Daoy (cell line): ENCODE data around the gene SLC7A5. TPM values are rescaled to one million over a fixed set of nuclear protein-coding genes. Genes with fewer than 3 reads are reported as not detected.
"Not testable (repeated sequence)": the region's sequence is repeated elsewhere in the genome, so short reads cannot be mapped to it uniquely, and the experiment has no call there.

Experiments used
- DNase-seq: peaks from one replicate; pipeline ENCODE4 v3.0.0-alpha.2; 2015; ENCODE audit warnings: low read depth
- total RNA-seq: library from RNA; depleted of rRNA; stranded (reverse); fragments of >200 nt; shearing (Covaris generic); gene quantifications from 2 replicates; pipeline ENCODE4 v1.2.3, GENCODE V29; 2014

SLC7A5 gene
- total RNA-seq, 1 experiment from 2014 or later = 31.6 TPM

GRCh38 chr16:87861300-87862099 is 7.8 kb downstream of the SLC7A5 start:
- DNase-seq = not testable (repeated sequence)

DNA sequence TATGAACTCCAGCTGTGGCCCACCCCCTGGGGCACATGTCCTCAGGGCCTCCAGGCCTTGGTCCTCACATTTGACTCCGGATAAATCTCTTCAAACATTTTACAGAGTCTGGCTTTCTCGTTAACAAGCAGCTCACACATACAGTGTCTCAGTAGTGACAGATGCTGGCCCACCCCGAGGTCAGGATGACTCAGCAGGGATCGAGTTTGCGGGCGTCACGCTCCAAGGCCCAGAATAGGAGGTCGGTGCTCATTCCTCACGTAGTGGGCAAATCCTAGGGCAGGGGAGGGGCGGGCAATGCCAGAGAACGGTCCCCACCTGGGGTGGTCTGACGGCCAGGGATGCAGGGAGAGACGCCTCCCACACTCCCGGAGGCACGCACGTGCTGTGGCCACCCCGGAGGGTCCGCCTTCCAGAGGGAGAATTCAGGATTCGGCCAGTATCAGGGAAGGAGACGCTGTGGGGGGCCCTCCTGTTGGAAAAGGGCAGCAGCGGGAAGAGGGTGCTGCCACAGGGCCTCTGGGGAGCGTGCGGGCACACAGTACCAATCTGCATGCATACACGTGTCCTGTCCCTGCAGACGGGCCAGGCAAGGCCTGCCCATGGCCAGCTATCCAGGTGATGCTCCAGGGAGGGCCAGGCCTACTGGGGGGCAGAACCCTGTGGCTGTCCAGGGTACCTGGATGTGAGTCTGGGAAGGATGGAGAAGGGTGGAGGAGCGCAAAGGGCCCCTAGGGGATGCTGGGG is 8.6 kb downstream of the SLC7A5 start:
- DNase-seq = peak; percentile 87

DNA sequence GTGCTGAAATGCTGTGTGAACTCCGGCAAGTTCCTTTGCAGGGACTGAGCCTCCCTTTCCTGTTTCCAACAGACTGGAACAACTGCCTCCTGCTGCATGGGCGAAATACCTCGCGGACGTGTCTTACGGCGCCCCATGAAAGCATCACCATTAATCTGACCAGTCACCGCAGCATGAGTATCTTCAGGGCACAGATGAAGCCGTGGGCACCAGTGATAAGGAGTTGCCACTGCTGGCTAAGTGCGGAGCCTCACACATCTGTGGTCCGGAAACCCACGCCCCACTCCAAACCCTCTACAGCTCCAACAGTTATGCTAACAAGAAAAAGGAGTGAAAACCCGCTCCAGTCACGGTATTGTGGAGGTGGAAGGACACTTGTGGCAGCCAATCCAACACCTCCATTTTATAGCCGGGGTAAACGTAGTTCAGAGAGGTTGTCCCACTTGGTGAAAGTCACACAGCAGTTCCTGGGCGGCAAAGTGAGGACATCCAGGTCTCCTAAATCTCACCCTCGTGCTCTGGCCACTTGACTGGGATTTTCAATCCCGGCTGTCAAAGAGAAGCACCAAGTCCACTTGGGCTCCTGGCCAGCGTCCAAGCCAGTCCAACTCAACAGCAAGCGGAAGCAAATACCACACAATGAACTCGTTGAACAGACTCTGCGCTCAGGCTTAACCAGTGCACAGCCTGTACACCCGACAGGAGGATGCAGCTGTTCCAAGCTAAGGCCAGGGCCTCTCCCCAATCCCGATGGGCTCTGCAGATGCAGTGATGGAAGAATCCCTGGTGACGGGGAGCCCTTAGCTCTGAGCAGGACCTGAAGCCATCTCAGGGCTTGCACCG is 10.9 kb downstream of the SLC7A5 start:
- not testable (repeated sequence) for DNase-seq

GRCh38 chr16:87856791-87857228 is 12.5 kb downstream of the SLC7A5 start:
- no peak for DNase-seq

- DNase-seq = peak; percentile 63
Measured at GRCh38 chr16:87855852-87856715, 13.2 kb downstream of the SLC7A5 start.

DNA sequence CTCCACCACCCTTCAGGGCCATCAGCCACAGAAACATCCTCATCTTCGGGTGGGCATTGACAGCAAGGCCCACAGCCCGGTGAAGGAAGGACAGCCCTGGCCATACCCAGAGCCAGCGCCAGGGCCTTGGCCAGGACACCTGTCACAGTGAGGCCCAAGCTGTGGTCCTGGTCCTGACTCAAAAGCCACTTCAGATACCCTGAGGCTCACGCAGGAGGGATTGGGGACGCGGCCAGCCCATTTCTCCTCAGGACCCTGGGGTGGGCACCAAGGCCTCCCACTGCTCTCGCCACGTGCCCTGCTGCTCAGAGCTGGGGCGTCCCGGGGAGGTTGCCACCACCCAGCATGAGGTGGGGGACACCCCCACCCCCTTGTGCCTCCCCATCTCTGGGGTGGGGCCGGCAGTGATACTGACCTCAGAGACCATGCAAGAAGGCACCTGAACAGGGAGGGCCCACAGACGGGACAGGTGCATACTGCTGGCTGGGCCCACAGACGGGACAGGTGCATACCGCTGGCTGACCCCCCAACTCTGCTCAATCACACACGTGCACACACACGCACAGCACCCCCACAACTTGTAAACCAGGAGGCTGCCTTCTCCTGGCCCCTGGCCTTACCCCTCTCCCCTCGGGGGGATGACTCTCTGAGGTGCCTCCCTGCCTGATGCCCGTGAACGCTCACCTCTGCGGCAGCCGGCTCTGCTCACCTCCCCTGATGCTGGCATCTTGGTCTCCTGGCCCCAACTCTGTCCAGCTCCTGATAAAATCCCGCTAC is 14.2 kb downstream of the SLC7A5 start:
- no peak for DNase-seq

DNA sequence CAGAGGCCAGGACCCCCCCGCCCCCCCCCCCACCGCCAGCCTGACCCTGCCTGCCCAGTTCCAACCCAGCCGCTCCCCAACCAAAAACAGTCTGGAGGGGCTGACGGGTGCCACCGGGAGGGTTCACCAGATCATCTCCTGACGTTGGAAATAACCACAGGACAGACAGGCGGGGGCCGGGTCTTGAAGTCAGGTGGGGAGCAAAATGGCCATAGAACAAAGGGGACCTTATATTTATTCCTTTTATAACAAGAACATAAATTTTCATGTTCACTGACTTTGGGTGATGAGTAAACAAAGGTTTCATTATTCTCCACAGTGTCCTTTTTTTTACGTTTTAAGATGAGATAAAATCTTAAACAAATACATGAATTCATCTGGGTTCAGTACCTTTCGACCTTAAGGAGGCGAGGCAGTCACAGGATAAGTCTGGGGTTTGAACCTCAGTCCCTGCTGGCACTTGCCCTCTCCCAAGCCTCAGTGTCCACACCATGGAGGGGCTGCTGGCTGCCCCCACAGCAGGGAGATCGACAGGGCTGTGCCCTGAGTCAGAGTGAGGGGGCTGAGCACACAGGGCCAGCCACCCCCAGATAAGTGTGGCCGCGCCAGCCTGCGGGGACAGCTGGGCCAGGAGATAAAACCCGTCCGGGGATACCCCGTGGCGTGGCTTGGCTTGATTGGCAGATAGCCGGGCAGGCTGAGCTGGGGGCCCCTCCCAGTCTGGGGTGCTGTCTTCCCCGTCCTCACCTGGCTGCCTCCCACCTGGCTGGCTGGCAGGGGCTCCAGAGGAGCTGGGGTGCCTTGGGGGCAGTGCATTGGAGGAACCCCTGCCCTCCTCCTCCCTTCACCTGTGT is 15.0 kb downstream of the SLC7A5 start:
- DNase-seq = peak; percentile 42

DNA sequence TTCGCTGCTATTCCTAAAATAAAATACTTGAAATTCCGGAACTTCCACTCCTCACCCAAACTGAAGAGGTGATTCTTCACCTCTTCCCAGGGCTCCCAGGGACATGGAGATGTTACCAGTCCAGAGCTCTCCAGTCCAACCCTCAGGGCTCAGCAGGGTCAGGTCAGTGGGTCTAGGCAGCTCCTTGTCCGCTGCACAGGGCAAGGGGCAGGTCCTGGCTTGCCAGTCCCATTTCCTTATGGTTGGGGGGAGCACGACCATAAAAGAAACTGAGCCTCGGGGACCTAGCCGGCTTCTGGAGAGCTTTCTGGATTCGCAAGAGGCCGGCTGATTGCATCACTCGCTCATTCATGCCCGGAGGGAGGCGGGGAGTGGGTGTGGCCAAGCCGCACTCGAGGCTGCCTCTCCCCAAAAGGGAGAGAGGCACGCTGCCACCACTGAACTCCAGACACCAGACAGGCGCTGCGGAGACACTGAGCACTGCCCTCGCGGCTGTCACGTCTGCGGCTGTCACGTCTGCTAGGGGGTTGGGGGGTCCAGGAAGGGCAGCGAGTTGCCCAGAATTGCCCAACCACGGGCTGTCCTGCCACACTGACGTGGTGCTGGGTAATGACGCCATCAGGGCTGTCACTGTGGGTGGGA is 15.8 kb downstream of the SLC7A5 start:
- peak; percentile 89 for DNase-seq

GRCh38 chr16:87851601-87852000 is 17.7 kb downstream of the SLC7A5 start:
- DNase-seq = no peak

- no peak for DNase-seq
Measured at GRCh38 chr16:87851141-87851587, 18.1 kb downstream of the SLC7A5 start.

- peak; percentile 62 for DNase-seq
Measured at GRCh38 chr16:87850009-87851006, 19.0 kb downstream of the SLC7A5 start.

- DNase-seq = no peak
Measured at GRCh38 chr16:87849419-87850008, 19.8 kb downstream of the SLC7A5 start.

DNA sequence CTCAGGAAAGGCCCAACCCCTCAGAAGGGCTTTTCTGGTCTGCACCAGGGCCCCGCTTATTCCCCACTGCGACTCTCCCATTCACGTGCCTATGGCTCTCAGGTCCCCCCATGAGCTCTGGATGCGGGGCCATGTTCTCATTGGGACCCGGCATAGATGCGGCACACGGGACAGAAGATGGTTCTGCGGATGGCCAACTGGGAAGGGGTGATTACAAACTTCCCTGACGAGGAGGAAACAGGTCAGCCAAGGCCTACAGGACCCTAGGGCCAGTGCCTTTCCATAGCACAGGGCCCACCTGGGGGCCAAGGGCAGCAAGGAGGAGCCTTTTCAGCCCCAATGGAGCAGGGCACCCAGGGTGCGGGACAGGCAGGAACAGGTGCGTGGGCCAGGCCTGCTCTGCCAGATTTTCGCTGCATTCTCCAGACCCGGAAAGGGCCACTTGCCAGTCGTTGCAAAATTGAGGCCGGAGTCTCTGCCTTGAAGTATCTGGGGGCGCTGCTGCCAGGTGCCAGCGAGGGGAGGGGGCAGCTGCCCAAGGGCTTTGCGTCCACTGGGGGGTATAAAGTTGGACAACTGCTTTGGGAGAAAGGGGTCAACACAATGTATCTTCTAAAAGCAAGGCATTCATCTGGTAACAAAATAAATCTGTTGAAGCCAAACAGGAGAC is 20.5 kb downstream of the SLC7A5 start:
- DNase-seq = no peak

- no peak for DNase-seq
Measured at GRCh38 chr16:87847785-87848675, 21.3 kb downstream of the SLC7A5 start.

- no peak for DNase-seq
Measured at GRCh38 chr16:87847467-87847784, 21.9 kb downstream of the SLC7A5 start.
